Fibroblast of pulmonary artery (primary cell): Measurements from ENCODE around the gene FLII.

Experiments used
- DNase-seq: peaks from one replicate; pipeline ENCODE4 v3.0.0-alpha.2; 2010; ENCODE audit warnings: low read depth
- H3K4me3 ChIP-seq: replicated peaks from 2 replicates; pipeline ENCODE4 v1.5.1; 2011; ENCODE audit warnings: low read depth, mild to moderate bottlenecking, control low read depth, low read length, moderate library complexity
- CTCF ChIP-seq: IDR thresholded peaks from 2 replicates; pipeline ENCODE4 v1.5.1; 2011; ENCODE audit warnings: mild to moderate bottlenecking, control low read depth, low read length, inconsistent platforms; ENCODE audit errors: missing control alignments

The FLII gene

GRCh38 chr17:18245038-18245776 lies 13.3 kb downstream of the FLII start:
- no peak for DNase-seq
- no peak overlapping the region for H3K4me3 ChIP-seq
- TF ChIP-seq CTCF = no peak

GRCh38 chr17:18241229-18241871 lies 17.2 kb downstream of the FLII start:
- no peak for DNase-seq
- H3K4me3 ChIP-seq = no peak overlapping the region
- no peak for TF ChIP-seq CTCF

GRCh38 chr17:18240449-18240848 lies 18.1 kb downstream of the FLII start:
- TF ChIP-seq CTCF = no peak
- DNase-seq = no peak
- H3K4me3 ChIP-seq = no peak overlapping the region

- no peak for TF ChIP-seq CTCF
- DNase-seq = no peak
- H3K4me3 ChIP-seq = no peak overlapping the region
Measured at GRCh38 chr17:18238299-18238698, 20.2 kb downstream of the FLII start.

GRCh38 chr17:18237461-18237860 lies 21.1 kb downstream of the FLII start:
- DNase-seq = no peak
- TF ChIP-seq CTCF = no peak
- H3K4me3 ChIP-seq = no peak overlapping the region

GRCh38 chr17:18236494-18236893 lies 22.0 kb downstream of the FLII start:
- no peak for TF ChIP-seq CTCF
- no peak for DNase-seq
- H3K4me3 ChIP-seq = no peak overlapping the region
